MG63 (cell line): ENCODE measurements around the gene RPL36. TPM values are rescaled to one million over a fixed set of nuclear protein-coding genes. Genes with fewer than 3 reads are reported as not detected.
"Not testable (repeated sequence)": the region's sequence is repeated elsewhere in the genome, so short reads cannot be mapped to it uniquely, and the experiment has no call there.

Source experiments
- DNase-seq: peaks from one replicate; pipeline ENCODE4 v3.0.0-alpha.2; 2020
- H3K27me3 ChIP-seq: fragments of 250-450 bp; sonication (Bioruptor Pico); 2 replicates; pipeline ENCODE4 v1.5.1; 2020; ENCODE audit warnings: mild to moderate bottlenecking, moderate library complexity
- H3K36me3 ChIP-seq: fragments of 250-450 bp; sonication (Bioruptor Pico); 2 replicates; pipeline ENCODE4 v1.5.1; 2020; ENCODE audit warnings: mild to moderate bottlenecking, moderate library complexity
- H3K4me3 ChIP-seq: fragments of 250-450 bp; sonication (Bioruptor Pico); 2 replicates; pipeline ENCODE4 v1.5.1; 2020; ENCODE audit warnings: mild to moderate bottlenecking, moderate library complexity
- H3K9me3 ChIP-seq: fragments of 250-450 bp; sonication (Bioruptor Pico); 2 replicates; pipeline ENCODE4 v1.5.1; 2020; ENCODE audit warnings: mild to moderate bottlenecking, moderate library complexity
- total RNA-seq: library from RNA; depleted of rRNA; stranded (reverse); fragments of >200 nt; shearing (Covaris generic); gene quantifications from 2 replicates; pipeline ENCODE4 v1.2.3, GENCODE V29; 2014; ENCODE audit warnings: low replicate concordance

Gene RPL36
- total RNA-seq, 1 experiment from 2014 or later, result 562 TPM

GRCh38 chr19:5694956-5695648, 5.0 kb downstream of the RPL36 start:
- Histone ChIP-seq H3K27me3 (no peaks in the 10 kb centered on the region), H3K4me3 (no peak overlapping the region), H3K36me3 (peaks cover 40% of the 10 kb centered on the region), H3K9me3 (no peaks in the 10 kb centered on the region)
- no peak for DNase-seq

GRCh38 chr19:5695649-5696195, 5.6 kb downstream of the RPL36 start:
- Histone ChIP-seq H3K9me3 (no peaks in the 10 kb centered on the region), H3K36me3 (peaks cover 36% of the 10 kb centered on the region), H3K4me3 (no peak overlapping the region), H3K27me3 (no peaks in the 10 kb centered on the region)
- no peak for DNase-seq

GRCh38 chr19:5696196-5697021, 6.3 kb downstream of the RPL36 start:
- Histone ChIP-seq H3K4me3 (no peak overlapping the region), H3K36me3 (peaks cover 32% of the 10 kb centered on the region), H3K9me3 (no peaks in the 10 kb centered on the region), H3K27me3 (no peaks in the 10 kb centered on the region)
- DNase-seq, result no peak

- H3K4me3 ChIP-seq, result no peak overlapping the region
- H3K27me3 ChIP-seq, result no peaks in the 10 kb centered on the region
- no peaks in the 10 kb centered on the region for H3K9me3 ChIP-seq
- peaks cover 23% of the 10 kb centered on the region for H3K36me3 ChIP-seq
- DNase-seq, result no peak
Observed at GRCh38 chr19:5697022-5697889, 7.2 kb downstream of the RPL36 start.

GRCh38 chr19:5697890-5698634, 8.0 kb downstream of the RPL36 start:
- H3K27me3 ChIP-seq, result no peaks in the 10 kb centered on the region
- H3K36me3 ChIP-seq, result peaks cover 15% of the 10 kb centered on the region; the same call in 1 of the 2 replicates
- DNase-seq, result no peak
- H3K4me3 ChIP-seq, result no peak overlapping the region
- no peaks in the 10 kb centered on the region for H3K9me3 ChIP-seq

GRCh38 chr19:5698635-5699422, 8.7 kb downstream of the RPL36 start:
- no peaks in the 10 kb centered on the region for H3K9me3 ChIP-seq
- H3K27me3 ChIP-seq, result no peaks in the 10 kb centered on the region
- peaks cover 17% of the 10 kb centered on the region; the same call in 1 of the 2 replicates for H3K36me3 ChIP-seq
- no peak for DNase-seq
- H3K4me3 ChIP-seq, result no peak overlapping the region

- Histone ChIP-seq H3K27me3 (no peaks in the 10 kb centered on the region), H3K9me3 (no peaks in the 10 kb centered on the region), H3K36me3 (peaks cover 17% of the 10 kb centered on the region), H3K4me3 (no peak overlapping the region)
- no peak for DNase-seq
Observed at GRCh38 chr19:5700455-5701092, 10.5 kb downstream of the RPL36 start.

- not testable (repeated sequence) for H3K27me3 ChIP-seq, H3K4me3 ChIP-seq, H3K9me3 ChIP-seq, DNase-seq
- peaks cover 28% of the 10 kb centered on the region for H3K36me3 ChIP-seq
Observed at GRCh38 chr19:5702053-5702410, 11.9 kb downstream of the RPL36 start.

GRCh38 chr19:5703819-5704818, 14.0 kb downstream of the RPL36 start:
- Histone ChIP-seq H3K4me3 (no peak overlapping the region), H3K9me3 (no peaks in the 10 kb centered on the region), H3K36me3 (peaks cover 28% of the 10 kb centered on the region), H3K27me3 (no peaks in the 10 kb centered on the region)
- DNase-seq, result no peak

GRCh38 chr19:5705552-5705951, 15.5 kb downstream of the RPL36 start:
- no peaks in the 10 kb centered on the region for H3K9me3 ChIP-seq
- peaks cover 25% of the 10 kb centered on the region for H3K36me3 ChIP-seq
- no peak for DNase-seq
- H3K4me3 ChIP-seq, result no peak overlapping the region
- H3K27me3 ChIP-seq, result no peaks in the 10 kb centered on the region

- Histone ChIP-seq H3K36me3 (peaks cover 21% of the 10 kb centered on the region), H3K4me3 (no peak overlapping the region), H3K27me3 (no peaks in the 10 kb centered on the region), H3K9me3 (no peaks in the 10 kb centered on the region)
- no peak for DNase-seq
Observed at GRCh38 chr19:5706876-5707573, 16.9 kb downstream of the RPL36 start.

GRCh38 chr19:5707576-5708575, 17.8 kb downstream of the RPL36 start:
- Histone ChIP-seq H3K9me3 (no peaks in the 10 kb centered on the region), H3K27me3 (no peaks in the 10 kb centered on the region), H3K36me3 (peaks cover 22% of the 10 kb centered on the region), H3K4me3 (no peak overlapping the region)
- no peak for DNase-seq
